HepG2 (cell line): ENCODE data around the gene IL18. TPM values are rescaled to one million over a fixed set of nuclear protein-coding genes. Genes with fewer than 3 reads are reported as not detected.

Source experiments
- ATAC-seq: fragments of 200-7000 bp; cut with Tn5 transposase; 3 replicates; pipeline ENCODE4 v1.9.1; 2020; ENCODE audit warnings: mild to moderate bottlenecking, moderate library complexity
- BruUV-seq: library from RNA; stranded (reverse); fragments of 400-500 nt; replicated peaks from 2 replicates; lab custom pipeline; 2021; lab: Mats Ljungman, UMichigan
- CTCF ChIA-PET: fragments of 300-600 bp; formaldehyde crosslinking; extraction: SDS; loops from one replicate; lab custom pipeline; 2021; ENCODE audit warnings: low total read pairs, inconsistent platforms, low intra/inter-chr PET ratio; lab: Yijun Ruan, JAX
- POLR2A ChIA-PET: fragments of 350-600 bp; sonication (Branson Sonifier 250); formaldehyde crosslinking; loops from one replicate; lab custom pipeline; 2020; ENCODE audit warnings: antibody characterized with exemption, inconsistent platforms; lab: Yijun Ruan, JAX
- DNase-seq: peaks from one replicate; pipeline ENCODE4 v3.0.0-alpha.2; 2015; ENCODE audit warnings: low spot score
- FAIRE-seq: peaks from 3 replicates; lab custom pipeline; 2011; peaks lifted over from hg19 to GRCh38; lab: Jason Lieb, UNC
- H2AFZ ChIP-seq: one replicate; pipeline ENCODE4 v1.6.1; 2011; ENCODE audit warnings: low read length, inconsistent platforms
- H3K27ac ChIP-seq: fragments of 300-600 bp; 3 replicates; pipeline ENCODE4 v1.8.0; 2011; ENCODE audit warnings: mixed run types, mild to moderate bottlenecking, mixed read lengths, low read length, inconsistent platforms; ENCODE audit not compliant: insufficient read depth; ENCODE audit errors: extremely low read length
- H3K27me3 ChIP-seq, 2 experiments: fragments of 200-600 bp in 1 of 2; 2 replicates in 1 of 2; 3 replicates in 1 of 2; pipeline versions ENCODE4 v1.6.0 to v1.8.0; 2011; ENCODE audit warnings: low read length in 2 of 2, mild to moderate bottlenecking in 2 of 2, moderate library complexity in 2 of 2, inconsistent platforms in 1 of 2; ENCODE audit not compliant: insufficient read depth in 2 of 2, control insufficient read depth in 1 of 2
- H3K36me3 ChIP-seq, 2 experiments: fragments of 200-600 bp in 1 of 2; replicated peaks in 1 of 2; 2 replicates in 1 of 2; 3 replicates in 1 of 2; pipeline versions ENCODE4 v1.5.1 to v1.8.0; 2011; ENCODE audit warnings: low read length in 2 of 2, inconsistent platforms in 1 of 2; ENCODE audit not compliant: insufficient read depth in 2 of 2, control insufficient read depth in 1 of 2
- H3K4me1 ChIP-seq: 2 replicates; pipeline ENCODE4 v1.5.1; 2012; ENCODE audit warnings: low read length, inconsistent platforms; ENCODE audit not compliant: insufficient read depth
- H3K4me2 ChIP-seq: 2 replicates; pipeline ENCODE4 v1.6.0; 2011; ENCODE audit warnings: low read depth, low read length, inconsistent platforms
- H3K4me3 ChIP-seq, 3 experiments: fragments of 200-600 bp in 1 of 3; sonication (generic), shearing (Covaris generic) in 1 of 3; replicated peaks in 1 of 3; 2 replicates each; pipeline ENCODE4 v1.5.1; 2011 to 2016; ENCODE audit warnings: low read length in 3 of 3, inconsistent platforms in 2 of 3, low read depth in 2 of 3, mild to moderate bottlenecking in 2 of 3, control low read depth in 1 of 3, mixed read lengths in 1 of 3; ENCODE audit not compliant: insufficient read depth in 1 of 3
- H3K79me2 ChIP-seq: one replicate; pipeline ENCODE4 v1.6.1; 2011; ENCODE audit warnings: low read length, inconsistent platforms; ENCODE audit not compliant: insufficient read depth
- H3K9ac ChIP-seq: 2 replicates; pipeline ENCODE4 v1.6.0; 2011; ENCODE audit warnings: mild to moderate bottlenecking, low read depth, low read length, inconsistent platforms; ENCODE audit not compliant: insufficient read depth
- H3K9me3 ChIP-seq: 2 replicates; pipeline ENCODE4 v1.5.1; 2012; ENCODE audit warnings: mild to moderate bottlenecking, low read length
- H4K20me1 ChIP-seq: 2 replicates; pipeline ENCODE4 v1.6.0; 2011; ENCODE audit warnings: inconsistent platforms, mild to moderate bottlenecking, low read length, moderate library complexity; ENCODE audit not compliant: insufficient read depth
- CEBPB ChIP-seq: IDR thresholded peaks from 2 replicates; pipeline ENCODE4 v1.6.1; 2011; ENCODE audit warnings: low read depth, low read length, improper control_type of control experiment, borderline replicate concordance
- HNF4G ChIP-seq, 2 experiments: sonication (generic) in 1 of 2; formaldehyde crosslinking in 1 of 2; IDR thresholded peaks; 2 replicates each; pipeline versions ENCODE4 v1.4.0 to v1.6.1; 2011 to 2020; ENCODE audit warnings: borderline replicate concordance in 2 of 2, low read depth in 2 of 2, mild to moderate bottlenecking in 2 of 2, low read length in 1 of 2, missing genetic modification reagents in 1 of 2, moderate library complexity in 1 of 2
- MTA3 ChIP-seq: sonication (generic); formaldehyde crosslinking; IDR thresholded peaks from 2 replicates; pipeline ENCODE4 v1.4.0; 2020; ENCODE audit warnings: missing genetic modification reagents
- THAP8 ChIP-seq: sonication (generic); formaldehyde crosslinking; IDR thresholded peaks from 2 replicates; pipeline ENCODE4 v1.5.1; 2020; ENCODE audit warnings: missing genetic modification reagents, mild to moderate bottlenecking, borderline replicate concordance
- ZBTB14 ChIP-seq: sonication (generic); formaldehyde crosslinking; IDR thresholded peaks from 2 replicates; pipeline ENCODE4 v1.4.0; 2020; ENCODE audit warnings: missing genetic modification reagents
- ZNF703 ChIP-seq: sonication (generic); formaldehyde crosslinking; IDR thresholded peaks from 2 replicates; pipeline ENCODE4 v1.5.1; 2020; ENCODE audit warnings: missing genetic modification reagents, mild to moderate bottlenecking, moderate library complexity, borderline replicate concordance
- WGBS: methylation state at CpG from one replicate; pipeline ENCODE4 v1.1.6; 2017; ENCODE audit warnings: low lambda C conversion rate; 5-methylcytosine and 5-hydroxymethylcytosine counted together
- in situ Hi-C: cut with HindIII; loops from 2 replicates; pipeline ENCODE4 v1.10.0; 2017; ENCODE audit warnings: low pct_unique_long_range_greater_than_20kb; ENCODE audit not compliant: extremely low pct_ligation_motif_present
- intact Hi-C: fragments of 100-400 bp; cut with micrococcal nuclease; formaldehyde crosslinking; loops from one replicate; pipeline ENCODE4 v1.10.0; 2022; ENCODE audit not compliant: unreplicated experiment
- polyA plus RNA-seq, 8 experiments: library from polyadenylated mRNA; depleted of rRNA in 3 of 8; stranded (reverse) in 7 of 8; unstranded in 1 of 8; fragments of >200 nt; fragmentation: Illumina TruSeq in 4 of 8; extraction: Trizol in 4 of 8; gene quantifications; 2 replicates each; pipeline versions ENCODE4 v1.2.1 to v1.2.3, GENCODE V29; 2011 to 2016; ENCODE audit warnings: low read depth in 4 of 8, missing spikeins in 1 of 8, mixed read lengths in 1 of 8; ENCODE audit not compliant: insufficient read depth in 1 of 8
- total RNA-seq, 5 experiments: library from RNA; depleted of rRNA; stranded (reverse); fragments of >200 nt; fragmentation: Illumina TruSeq; extraction: Trizol; gene quantifications; 2 replicates each; pipeline ENCODE4 v1.2.3, GENCODE V29; 2016; ENCODE audit warnings: low read depth in 1 of 5
- TF ChIP-seq, protein P1 (sequence below): sonication (generic); formaldehyde crosslinking; IDR thresholded peaks from 2 replicates; pipeline ENCODE4 v1.5.0; 2020; ENCODE audit warnings: missing genetic modification reagents, mild to moderate bottlenecking, borderline replicate concordance
- TF ChIP-seq, protein P2 (sequence below): IDR thresholded peaks from 2 replicates; pipeline ENCODE4 v1.6.1; 2016; ENCODE audit warnings: control low read depth

IL18 gene
- total and polyA plus RNA-seq, 2 of the 13 experiments (the other 11 are each of a cell fraction or from before 2014, with no cell fraction given): 0.89 to 2.7 TPM

- TF ChIP-seq ZBTB14 (CRISPR knock-in tag): no peak
- TF ChIP-seq, protein P1, sequence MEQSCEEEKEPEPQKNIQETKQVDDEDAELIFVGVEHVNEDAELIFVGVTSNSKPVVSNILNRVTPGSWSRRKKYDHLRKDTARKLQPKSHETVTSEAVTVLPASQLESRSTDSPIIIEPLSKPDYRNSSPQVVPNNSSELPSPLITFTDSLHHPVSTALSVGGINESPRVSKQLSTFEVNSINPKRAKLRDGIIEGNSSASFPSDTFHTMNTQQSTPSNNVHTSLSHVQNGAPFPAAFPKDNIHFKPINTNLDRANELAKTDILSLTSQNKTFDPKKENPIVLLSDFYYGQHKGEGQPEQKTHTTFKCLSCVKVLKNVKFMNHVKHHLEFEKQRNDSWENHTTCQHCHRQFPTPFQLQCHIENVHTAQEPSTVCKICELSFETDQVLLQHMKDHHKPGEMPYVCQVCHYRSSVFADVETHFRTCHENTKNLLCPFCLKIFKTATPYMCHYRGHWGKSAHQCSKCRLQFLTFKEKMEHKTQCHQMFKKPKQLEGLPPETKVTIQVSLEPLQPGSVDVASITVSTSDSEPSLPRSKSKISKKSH (CRISPR knock-in tag): no peak
- peak; percentile 47; the same call in 1 of the 2 replicates for TF ChIP-seq CEBPB
- no peak for TF ChIP-seq THAP8 (CRISPR knock-in tag)
Observed at GRCh38 chr11:112173152-112173551, 9.3 kb upstream of the IL18 start (continued).

DNA sequence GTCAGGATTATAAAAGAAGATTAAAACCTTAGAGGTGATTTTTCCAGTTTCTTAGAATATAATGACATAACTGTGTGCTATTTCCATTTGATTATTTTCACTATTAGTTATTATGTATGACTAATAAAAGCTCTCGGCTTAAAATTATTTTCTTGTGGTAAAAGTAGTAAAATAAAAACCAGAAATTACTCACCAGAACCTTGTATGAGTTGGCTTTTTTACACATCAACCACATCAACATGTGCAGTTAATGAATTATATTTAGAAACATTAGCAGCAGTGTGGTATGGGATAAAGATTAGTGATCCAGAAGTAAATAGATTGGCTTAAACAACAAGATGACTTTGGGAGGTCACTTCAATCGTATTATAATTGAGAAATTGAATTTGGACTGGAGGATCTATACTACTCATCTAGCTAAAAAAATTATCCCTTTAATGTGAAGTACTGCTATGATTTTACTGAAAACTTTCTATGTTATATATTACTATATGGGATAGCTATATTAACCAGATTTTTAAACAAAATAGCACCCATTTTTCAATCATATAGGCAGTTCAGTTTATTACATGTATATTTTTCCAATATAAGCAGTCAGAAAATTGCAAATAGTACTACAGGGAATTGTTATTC, 8.6 kb upstream of the IL18 start:
- in situ Hi-C loops: no loop called here
- Histone ChIP-seq H3K9me3 (no peaks in the 10 kb centered on the region), H2AFZ (no peak overlapping the region), H3K9ac (no peak overlapping the region), H3K79me2 (no peaks in the 10 kb centered on the region), H3K4me3 (no peak overlapping the region), H4K20me1 (no peaks in the 10 kb centered on the region), H3K36me3 (no peaks in the 10 kb centered on the region), H3K4me2 (no peak overlapping the region), H3K27ac (no peak overlapping the region), H3K27me3 (no peaks in the 10 kb centered on the region), H3K4me1 (peaks cover 13% of the 10 kb centered on the region)
- TF ChIP-seq HNF4G (IDR thresholded peaks at IDR 0.05; ENCODE audit: borderline replicate concordance, low read depth, low read length): no peak
- TF ChIP-seq HNF4G (CRISPR knock-in tag; IDR thresholded peaks at IDR 0.05; ENCODE audit: borderline replicate concordance, low read depth): no peak
- TF ChIP-seq, protein P2, sequence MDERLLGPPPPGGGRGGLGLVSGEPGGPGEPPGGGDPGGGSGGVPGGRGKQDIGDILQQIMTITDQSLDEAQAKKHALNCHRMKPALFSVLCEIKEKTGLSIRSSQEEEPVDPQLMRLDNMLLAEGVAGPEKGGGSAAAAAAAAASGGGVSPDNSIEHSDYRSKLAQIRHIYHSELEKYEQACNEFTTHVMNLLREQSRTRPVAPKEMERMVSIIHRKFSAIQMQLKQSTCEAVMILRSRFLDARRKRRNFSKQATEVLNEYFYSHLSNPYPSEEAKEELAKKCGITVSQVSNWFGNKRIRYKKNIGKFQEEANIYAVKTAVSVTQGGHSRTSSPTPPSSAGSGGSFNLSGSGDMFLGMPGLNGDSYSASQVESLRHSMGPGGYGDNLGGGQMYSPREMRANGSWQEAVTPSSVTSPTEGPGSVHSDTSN (CRISPR knock-in tag): no peak
- TF ChIP-seq ZNF703 (CRISPR knock-in tag): no peak
- no peak for TF ChIP-seq MTA3 (CRISPR knock-in tag)
- intact Hi-C loops: no loop called here
- ChIA-PET POLR2A (no interaction called here), CTCF (no interaction called here)
- DNase-seq (no peak), ATAC-seq (no peak), FAIRE-seq (no peak)
- BruUV-seq: no TSS peak
- WGBS: 40% methylated on average over 2 of the region's 2 CpGs
